ENCODE results near the gene ATP6V0E1.
A peak's percentile ranks its signal among the peaks of the same experiment; 100 is the strongest.
"Not testable (repeated sequence)": the region's sequence is repeated elsewhere in the genome, so short reads cannot be mapped to it uniquely, and the experiment has no call there.

Gene ATP6V0E1

DNA sequence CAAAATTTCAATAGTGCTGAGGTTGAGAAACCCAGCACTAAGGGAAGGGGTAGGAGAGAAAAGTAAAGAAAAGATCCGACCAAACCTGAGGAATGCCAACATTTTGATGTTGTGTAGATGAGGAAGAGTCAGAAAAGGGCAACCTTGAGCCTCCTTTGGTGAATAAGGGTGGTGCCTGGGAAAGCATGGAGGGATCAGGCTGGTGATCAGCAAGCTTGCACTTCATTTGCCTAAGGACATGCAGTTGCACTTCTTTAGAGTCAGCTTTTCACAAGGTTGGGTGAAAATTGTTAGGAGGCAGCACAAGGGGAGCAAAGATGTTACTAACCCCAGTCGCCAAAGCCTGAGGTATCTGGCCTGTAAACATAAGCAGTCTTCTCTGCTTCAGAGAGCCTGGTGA lies 20.4 kb downstream of the ATP6V0E1 start:
- no peak for DNase-seq (ENCODE audit: low read depth)

DNA sequence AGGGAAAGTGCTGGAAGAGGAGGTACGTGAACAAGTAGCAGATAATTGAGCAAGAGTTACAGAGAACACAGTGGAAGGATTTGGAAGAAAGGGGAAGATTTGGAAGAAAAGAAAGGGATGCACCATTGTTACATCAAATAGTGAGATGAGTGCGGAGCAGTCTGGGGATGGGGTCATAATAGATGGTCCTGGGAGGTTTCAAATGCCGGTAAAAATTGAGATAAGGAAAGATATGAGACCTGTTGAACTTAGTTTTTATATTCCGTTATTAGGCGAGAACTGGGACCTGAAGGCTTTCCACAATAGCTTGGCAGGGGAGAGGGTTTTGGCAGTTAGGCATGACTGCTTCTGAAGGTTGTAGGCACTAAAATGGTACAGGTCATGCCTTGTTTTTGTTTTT lies 20.9 kb downstream of the ATP6V0E1 start:
- DNase-seq (ENCODE audit: low read depth) = no peak

DNA sequence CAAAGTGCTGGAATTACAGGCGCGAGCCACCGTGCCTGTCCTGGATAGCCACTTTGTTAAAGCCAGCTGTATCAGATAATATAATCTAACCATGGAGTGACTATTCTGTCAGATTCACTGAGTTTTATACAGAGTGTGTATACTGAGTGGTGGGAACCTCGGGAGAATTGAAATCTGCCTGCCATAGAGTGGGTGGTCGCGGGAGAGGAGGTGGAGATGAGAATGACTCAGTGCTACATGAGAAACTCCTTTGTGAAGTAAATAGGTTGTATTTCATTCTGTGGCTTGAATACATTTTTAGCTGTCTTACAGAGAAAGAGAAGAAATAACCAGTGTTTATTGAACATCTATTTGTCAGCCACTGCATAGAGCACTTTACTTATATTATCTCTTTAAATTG lies 26.4 kb downstream of the ATP6V0E1 start:
- peak; percentile 28 for DNase-seq (ENCODE audit: low read depth)

DNA sequence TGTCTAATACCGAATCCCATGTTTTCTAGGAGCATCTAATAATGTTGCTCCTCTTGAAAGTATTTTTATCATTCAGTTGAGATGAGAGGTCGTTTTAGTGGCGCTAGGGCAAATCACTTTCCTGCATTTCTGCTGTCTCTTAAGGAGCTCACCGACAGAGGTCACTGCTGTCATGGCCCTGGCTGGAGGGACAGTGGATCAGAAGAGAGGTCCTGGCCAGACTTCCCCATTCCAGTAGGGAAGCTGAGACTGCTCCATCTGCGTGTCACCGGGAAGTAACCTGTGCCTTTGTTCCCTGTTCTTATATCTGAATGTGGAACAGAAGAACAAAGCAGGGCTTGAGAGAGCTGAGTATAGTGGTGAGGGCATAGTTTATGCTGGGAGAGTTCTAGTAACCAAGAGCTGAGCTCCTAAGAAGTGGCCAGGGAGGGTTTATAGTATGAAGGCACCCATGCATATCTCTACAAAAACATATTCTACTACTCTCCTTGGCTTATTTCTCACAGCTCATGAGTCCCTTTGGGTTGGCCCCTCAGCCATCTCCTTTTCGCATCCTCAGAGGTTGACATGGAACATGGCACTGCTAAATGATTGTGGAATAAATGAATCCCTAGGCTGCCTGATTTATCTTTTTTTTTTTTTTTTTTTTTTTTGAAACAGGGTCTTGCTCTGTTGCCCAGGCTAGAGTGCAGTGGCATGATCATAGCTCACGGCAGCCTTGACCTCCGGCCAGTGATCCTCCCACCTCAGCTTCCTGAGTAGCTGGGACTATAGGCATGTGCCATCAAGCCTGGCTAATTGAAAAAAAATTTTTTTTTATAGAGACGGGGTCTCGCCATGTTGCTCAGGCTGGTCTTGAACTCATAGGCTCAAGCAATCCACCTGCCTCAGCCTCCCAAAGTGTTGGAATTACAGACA lies 27.2 kb downstream of the ATP6V0E1 start:
- DNase-seq (ENCODE audit: low read depth) = peak; percentile 32

DNA sequence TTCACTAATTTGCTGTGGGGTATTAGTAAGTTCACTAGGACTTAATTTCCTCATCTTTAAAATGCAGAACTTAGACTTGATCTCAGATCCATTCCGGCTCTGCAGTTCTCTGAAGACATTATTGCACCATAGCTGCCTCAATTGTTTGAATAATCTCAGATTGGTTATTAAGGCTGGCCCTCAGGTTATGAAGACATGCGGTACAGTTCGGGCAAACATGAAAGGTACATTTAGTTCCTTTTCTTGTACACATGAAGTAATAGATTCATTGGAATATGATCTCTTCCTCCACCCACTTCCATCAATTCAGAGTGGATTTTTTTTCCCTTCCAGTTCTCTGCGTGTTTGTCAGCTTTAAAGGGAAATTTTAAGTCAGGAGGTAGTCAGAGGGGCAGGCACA lies 28.0 kb downstream of the ATP6V0E1 start:
- no peak for DNase-seq (ENCODE audit: low read depth)

DNA sequence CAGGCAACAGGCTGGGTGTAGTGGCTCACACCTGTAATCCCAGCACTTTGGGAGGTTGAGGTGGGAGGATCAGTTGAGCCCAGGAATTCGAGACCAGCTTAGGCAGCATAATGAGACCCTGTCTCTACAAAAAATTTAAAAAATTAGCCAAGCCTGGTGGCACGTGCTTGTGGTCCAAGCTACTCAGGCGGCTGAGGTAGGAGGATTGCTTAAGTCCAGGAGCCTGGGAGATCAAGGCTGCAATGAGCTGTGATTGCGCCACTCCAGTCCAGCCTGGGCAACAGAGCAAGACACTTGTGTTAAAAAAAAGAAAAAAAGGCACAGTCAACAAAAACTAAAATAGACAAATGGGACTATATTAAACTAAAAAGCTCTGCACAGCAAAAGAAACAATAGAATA lies 29.3 kb downstream of the ATP6V0E1 start:
- no peak for DNase-seq (ENCODE audit: low read depth)

DNA sequence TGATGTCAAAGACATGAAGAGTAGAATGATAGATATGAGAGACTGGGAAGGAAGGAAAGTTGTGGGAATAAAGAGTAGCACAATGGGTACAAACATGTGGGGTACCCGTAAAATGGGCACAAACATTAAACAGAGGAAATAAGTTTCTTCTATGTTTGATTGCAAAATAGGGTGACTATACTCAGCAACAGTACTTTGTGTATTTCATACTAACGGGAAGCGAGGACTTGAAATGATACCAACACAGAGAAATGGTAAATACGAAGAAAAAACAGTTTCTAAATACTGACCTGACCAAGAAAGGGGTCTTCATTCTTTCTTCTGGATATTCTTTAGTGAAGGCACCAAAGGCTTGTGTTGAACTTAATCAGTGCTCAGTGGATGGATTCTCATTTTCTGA lies 31.1 kb downstream of the ATP6V0E1 start:
- no peak for DNase-seq (ENCODE audit: low read depth)

DNA sequence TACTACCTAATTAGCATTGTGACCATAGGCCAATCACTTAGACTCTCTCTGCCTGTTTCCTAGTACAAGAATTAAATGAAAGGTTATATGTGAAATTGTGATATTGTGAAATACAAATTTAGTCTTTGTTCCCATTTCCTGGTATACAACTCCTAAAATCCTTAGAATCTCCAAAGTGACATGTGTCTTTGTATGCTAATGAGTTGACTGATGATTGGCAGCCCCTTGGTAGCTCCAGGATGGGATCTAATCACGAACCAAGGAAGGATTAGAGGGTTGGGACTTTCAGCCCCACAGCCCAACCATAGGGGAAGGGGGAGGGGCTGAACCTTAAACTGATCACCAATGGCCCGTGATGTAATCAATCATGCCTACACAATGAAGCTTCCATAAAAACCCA lies 31.6 kb downstream of the ATP6V0E1 start:
- DNase-seq (ENCODE audit: low read depth) = no peak

DNA sequence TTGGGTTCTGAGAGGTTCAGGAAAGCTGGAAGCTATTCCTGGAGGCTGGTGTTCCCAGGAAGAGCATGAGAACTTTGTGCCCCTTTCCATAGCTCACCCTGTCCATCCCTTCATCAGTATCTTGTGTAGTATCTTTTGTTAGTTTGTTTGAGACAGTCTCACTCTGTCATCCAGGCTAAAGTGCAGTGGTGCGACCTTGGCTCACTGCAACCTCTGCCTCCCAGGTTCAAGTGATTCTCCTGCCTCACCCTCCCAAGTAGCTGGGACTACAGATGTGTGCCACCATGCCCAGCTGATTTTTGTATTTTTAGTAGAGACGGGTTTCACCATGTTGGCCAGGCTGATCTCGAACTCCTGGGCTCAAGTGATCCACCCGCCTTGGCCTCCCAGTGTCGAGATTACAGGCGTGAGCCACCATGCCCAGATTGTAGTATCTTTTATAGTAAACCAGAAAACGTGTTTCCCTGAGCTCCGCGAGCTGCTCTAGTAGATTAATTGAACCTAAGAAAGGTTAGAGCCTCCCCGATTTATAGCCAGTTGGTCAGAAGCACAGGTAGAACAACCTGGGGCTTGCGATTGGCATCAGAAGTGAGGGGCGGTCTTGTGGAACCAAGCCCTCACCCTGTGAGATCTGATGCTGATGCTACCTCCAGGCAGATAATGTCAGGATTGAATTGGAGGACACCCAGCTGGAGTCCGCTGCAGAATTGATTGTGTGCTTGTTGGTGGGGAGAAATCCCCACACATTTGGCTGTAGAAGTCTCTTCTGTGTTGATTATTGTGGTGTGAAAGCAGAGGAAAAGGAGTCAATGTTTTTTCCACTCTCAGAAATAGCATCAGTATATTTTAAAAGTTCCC lies 32.3 kb downstream of the ATP6V0E1 start:
- DNase-seq (ENCODE audit: low read depth) = no peak

DNA sequence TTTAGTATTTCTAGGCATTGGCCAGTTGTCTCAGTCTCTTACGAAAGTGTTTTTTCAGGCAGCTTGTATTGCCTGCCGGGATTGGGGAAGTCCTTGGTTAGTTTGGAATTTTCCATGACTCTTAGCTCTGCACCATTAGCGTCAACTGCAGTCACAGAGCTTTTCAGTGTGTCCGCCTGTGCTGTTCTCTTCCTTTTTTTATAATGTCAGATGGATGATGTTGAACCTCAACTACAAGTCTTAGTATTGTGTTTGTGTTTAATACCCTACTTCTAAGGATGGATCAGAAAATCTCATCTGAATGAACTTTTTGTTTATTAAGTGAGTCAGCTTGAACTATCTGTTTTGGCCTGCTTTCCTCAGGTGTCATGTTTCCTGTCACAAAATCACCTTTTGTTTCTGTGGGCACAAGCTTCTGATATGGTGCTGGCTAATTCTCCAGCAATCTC lies 33.1 kb downstream of the ATP6V0E1 start:
- DNase-seq (ENCODE audit: low read depth) = peak; percentile 47

DNA sequence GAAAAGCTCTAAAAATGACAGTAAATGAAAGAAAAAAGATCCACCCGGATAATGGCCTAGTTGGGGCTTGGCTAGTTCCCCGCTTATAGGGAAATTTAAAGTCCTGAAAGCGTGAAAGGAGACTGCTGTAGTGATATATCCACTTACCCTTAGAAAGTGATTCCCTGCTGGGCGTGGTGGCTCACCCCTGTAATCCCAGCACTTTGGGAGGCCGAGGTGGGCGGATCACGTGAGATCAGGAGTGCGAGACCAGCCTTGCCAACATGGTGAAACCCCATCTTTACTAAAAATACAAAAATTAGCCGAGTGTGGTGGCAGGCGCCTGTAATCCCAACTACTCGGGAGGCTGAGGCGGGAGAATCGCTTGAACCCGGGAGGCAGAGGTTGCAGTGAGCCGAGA lies 33.5 kb downstream of the ATP6V0E1 start:
- not testable (repeated sequence) for DNase-seq (ENCODE audit: low read depth)

DNA sequence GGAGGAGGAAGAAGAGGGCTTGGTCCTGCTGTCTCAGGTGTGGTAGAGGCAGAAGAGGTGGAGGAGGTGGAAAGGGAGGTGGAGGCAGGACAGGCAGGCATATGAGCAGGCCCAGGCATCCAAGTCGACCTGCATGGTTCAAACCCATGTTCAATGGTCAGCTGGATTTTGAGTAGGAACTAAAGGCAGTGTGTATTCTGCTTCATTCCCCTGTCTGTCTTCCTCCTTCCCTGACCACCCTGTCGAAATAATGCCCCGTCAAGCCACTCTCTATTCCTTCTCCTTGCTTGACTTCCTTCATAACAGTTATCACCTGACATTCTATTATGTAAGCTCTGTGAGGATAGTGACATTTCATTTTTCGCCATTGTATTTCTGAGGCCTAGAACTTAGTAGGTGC lies 34.8 kb downstream of the ATP6V0E1 start:
- no peak for DNase-seq (ENCODE audit: low read depth)

DNA sequence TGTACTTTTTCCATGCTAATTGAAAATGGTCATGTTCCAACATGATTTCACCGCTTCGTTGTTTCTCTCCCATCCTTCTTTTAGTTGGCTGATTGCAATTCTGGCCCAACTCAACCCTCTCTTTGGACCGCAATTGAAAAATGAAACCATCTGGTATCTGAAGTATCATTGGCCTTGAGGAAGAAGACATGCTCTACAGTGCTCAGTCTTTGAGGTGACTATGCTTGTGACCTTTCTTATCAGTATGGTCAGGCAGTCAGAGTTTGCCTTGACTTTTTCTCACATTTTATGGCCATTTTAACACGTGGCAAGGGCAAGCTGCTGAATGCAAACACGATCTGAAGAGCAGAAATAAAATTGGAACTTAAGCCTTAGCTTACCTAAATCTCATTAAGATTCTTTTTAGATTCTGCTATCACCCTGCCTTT lies 36.6 kb downstream of the ATP6V0E1 start:
- no peak for DNase-seq (ENCODE audit: low read depth)

DNA sequence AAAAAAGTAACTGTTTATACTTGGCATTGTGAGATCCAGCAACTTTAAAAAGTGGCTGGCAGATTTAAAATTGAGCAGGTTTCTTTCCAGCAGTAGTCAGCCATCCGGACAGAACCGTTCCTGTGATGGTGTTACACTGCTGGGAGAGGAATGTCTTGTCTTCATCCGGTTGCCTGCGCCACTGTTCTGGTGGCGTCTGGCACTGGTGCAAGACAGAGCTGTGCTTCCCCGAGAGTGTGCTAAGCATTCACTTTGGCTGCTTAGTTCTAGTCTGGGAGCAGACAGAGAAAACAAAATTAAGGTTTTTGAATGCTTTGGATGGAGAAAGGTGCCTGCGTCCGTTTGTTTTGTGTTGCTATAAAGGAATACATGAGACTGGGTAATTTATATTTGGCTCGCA lies 37.1 kb downstream of the ATP6V0E1 start:
- no peak for DNase-seq (ENCODE audit: low read depth)

DNA sequence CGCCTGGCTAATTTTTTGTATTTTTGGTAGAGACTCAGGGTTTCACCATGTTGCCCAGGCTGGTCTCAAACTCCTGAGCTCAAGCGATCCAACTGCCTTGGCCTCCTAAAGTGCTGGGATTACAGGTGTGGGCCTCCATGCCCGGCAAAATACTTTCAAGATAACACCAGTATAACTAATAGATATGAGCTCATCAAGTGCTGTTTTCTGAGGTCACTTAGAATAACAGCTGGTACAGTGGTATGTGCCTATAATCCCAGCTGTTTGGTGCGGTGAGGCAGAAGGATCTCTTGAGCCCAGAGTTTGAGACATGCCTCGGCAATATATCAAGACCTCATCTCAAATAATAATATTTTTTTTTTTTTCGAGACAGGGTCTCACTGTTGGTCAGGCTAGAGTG lies 42.1 kb downstream of the ATP6V0E1 start:
- no peak for DNase-seq (ENCODE audit: low read depth)

DNA sequence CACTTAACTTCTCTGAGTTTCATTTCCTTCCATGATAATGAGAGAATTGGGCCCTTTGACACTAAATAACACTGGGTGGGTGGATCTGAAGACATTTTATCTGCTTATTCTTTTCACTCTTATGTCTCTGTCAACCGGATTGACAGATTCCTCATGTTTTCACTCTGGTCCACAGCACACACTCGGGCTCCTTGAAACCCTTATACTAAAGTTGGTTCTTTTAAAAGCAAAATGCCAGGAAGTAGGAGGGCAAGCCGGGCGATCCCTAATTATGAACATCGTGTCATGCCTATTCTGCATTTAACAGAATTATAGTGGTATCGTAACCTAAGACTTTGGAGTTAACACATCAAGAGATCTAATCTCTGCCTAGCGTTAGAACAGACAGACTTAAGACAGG lies 44.3 kb downstream of the ATP6V0E1 start:
- no peak for DNase-seq (ENCODE audit: low read depth)

DNA sequence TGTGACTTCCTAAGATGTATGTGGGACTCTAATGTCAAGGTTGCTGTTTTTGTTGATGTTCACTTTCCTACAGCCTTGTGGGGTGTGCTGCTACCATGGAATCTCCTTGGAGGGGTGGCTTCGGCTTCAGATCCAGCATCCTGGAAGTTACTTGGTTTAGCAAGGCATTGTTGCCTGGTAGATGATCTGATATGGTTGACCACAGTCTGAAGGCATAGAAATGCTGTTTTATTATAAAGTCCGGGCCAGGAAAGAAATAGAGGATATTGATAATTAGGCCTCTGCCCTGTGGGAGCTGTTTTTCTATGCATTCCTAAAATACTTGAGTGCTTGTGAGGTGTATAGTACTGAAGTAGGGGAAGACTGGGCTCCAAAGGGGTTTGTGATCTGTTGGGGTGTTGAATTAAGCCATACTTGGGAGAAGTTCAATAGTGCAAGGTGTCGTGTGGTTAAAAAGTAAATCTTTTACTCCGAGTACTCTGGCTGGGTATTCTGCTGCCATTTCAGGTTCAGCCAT lies 45.3 kb downstream of the ATP6V0E1 start:
- DNase-seq (ENCODE audit: low read depth) = no peak

DNA sequence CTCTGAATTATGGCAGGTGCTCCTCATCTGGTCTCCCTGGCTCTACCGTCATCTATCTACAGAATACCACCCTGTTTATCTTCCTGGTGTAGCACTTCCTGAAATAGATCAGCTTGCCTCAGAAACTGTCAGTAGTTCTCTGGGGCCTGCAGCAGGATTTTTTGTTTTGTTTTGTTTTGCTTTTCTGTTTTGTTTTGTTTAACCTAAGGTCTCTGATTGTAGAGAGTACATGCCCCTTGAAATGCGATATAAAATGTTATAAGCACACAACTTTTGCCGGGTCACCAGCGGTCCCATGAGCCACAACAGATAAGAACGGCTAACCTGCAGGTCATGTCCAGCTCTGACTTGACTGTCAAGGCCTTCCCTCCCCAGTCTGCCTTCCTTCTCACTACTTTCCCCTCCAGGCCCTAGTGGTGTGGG lies 45.9 kb downstream of the ATP6V0E1 start:
- no peak for DNase-seq (ENCODE audit: low read depth)

DNA sequence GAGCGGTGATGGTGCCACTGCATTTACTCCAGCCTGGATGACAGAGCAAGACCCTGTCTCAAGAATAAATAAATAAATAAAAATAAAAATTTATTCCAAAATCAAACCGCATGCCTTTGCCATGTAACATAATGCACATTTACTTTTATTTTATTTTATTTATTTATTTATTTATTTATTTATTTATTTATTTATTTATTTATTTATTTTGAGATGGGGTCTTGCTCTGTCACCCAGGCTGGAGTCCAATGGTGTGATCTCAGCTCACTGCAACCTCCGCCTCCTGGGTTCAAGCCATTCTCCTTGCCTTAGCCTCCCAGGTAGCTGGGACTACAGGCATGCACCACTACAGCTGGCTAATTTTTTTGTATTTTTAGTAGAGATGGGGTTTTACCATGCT lies 48.5 kb downstream of the ATP6V0E1 start:
- DNase-seq (ENCODE audit: low read depth) = not testable (repeated sequence)

DNA sequence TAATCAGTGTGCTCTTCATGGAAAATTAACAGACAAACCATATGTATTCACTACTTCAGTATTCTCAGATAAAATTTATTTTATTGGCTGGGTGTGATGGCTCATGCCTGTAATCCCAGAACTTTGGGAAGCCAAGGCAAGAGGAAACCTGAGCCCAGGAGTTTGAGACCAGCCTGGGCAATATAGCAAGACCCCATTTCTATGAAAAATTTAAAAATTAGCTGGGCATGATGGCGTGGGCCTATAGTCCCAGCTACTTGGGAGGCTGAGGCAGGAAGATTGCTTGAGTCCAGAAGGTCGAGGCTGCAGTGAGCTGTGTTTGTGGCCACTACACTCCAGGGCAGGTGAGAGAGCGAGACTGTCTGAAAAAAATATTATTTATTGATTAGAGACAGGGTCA lies 49.2 kb downstream of the ATP6V0E1 start:
- no peak for DNase-seq (ENCODE audit: low read depth)

DNA sequence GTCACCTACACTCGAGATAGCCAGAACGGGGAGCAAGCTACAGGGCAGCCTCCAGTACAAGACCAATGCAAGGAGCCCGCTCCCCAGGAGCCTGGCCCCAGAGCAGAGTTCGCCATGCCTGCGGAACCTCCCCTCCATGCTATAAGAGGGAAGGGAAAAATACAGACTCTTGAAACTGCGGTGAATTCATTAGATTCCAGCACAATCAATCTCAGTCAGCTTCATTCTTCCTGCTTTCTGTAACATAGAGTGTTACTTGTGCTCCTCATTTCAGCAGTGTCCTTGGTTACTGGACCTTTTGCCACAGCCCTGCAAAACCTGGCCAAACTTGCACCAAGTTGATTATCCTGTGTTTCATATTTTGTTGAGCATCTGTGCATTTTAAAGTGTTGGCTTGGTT lies 50.4 kb downstream of the ATP6V0E1 start:
- DNase-seq (ENCODE audit: low read depth) = no peak

DNA sequence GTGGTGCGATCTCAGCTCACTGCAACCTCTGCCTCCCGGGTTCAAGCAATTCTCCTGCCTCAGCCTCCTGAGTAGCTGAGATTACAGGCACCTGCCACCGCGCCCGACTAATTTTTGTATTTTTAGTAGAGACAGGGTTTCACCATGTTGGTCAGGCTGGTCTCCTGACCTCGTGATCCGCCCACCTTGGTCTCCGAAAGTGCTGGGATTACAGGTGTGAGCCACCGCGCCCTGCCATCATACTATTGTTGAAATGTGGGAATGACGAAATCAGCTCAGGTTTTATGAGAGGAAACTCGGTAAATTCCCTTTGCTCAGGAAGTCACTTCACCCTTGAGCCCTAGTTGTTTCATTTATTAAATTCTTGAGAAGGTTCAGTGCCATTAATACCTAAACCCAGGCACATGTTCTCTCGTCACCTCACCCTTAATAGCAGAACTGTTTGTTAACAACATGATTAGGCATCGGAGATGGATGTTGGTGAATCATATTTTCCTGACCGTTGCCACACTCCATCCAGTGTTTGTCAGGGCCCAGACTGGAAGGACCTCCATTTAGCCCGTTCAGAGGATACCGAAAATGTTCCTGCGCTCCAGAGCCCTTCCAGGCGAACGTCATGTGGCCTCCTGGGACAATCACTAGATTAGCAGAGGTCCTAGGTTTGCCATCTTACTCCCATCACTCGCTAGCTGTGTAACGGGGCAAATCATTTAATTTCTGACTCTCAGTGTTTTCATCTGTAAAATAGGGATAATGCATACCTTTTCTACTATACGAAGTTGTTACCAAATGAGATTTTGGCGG lies 52.5 kb downstream of the ATP6V0E1 start:
- DNase-seq (ENCODE audit: low read depth) = no peak

Measured in ELR (cell line).